Brain pericyte (primary cell): ENCODE results near the gene PSG4.
"Not testable (repeated sequence)": the region's sequence is repeated elsewhere in the genome, so short reads cannot be mapped to it uniquely, and the experiment has no call there.

ENCODE experiments used
- DNase-seq: peaks from one replicate; pipeline ENCODE4 v3.0.0-alpha.2; 2012; ENCODE audit warnings: low read depth, low spot score

The PSG4 gene

GRCh38 chr19:43205471-43206105 is at the start of gene PSG4:
TSS of gene PSG4 (minus strand) at chr19:43205638. CDS start at chr19:43205536, 102 bp downstream.
- DNase-seq = not testable (repeated sequence)

GRCh38 chr19:43251428-43251827 is 46.0 kb upstream of the PSG4 start:
- DNase-seq = not testable (repeated sequence)

- not testable (repeated sequence) for DNase-seq
Measured at GRCh38 chr19:43250296-43250695, 44.9 kb upstream of the PSG4 start.

GRCh38 chr19:43248635-43249002 is 43.2 kb upstream of the PSG4 start:
- DNase-seq = not testable (repeated sequence)

GRCh38 chr19:43247243-43247880 is 41.9 kb upstream of the PSG4 start:
- not testable (repeated sequence) for DNase-seq

GRCh38 chr19:43245848-43246247 is 40.4 kb upstream of the PSG4 start:
- DNase-seq = not testable (repeated sequence)

- not testable (repeated sequence) for DNase-seq
Measured at GRCh38 chr19:43242211-43242610, 36.8 kb upstream of the PSG4 start.

- not testable (repeated sequence) for DNase-seq
Measured at GRCh38 chr19:43238213-43238612, 32.8 kb upstream of the PSG4 start.

- DNase-seq = not testable (repeated sequence)
Measured at GRCh38 chr19:43235686-43236085, 30.2 kb upstream of the PSG4 start.

- no peak for DNase-seq
Measured at GRCh38 chr19:43229315-43229714, 23.9 kb upstream of the PSG4 start.

GRCh38 chr19:43228730-43229129 is 23.3 kb upstream of the PSG4 start:
- not testable (repeated sequence) for DNase-seq

GRCh38 chr19:43226986-43227385 is 21.5 kb upstream of the PSG4 start:
- DNase-seq = not testable (repeated sequence)

- DNase-seq = no peak
Measured at GRCh38 chr19:43224855-43225253, 19.4 kb upstream of the PSG4 start.

- DNase-seq = not testable (repeated sequence)
Measured at GRCh38 chr19:43224201-43224854, 18.9 kb upstream of the PSG4 start.

- DNase-seq = not testable (repeated sequence)
Measured at GRCh38 chr19:43221891-43222290, 16.5 kb upstream of the PSG4 start.

- DNase-seq = not testable (repeated sequence)
Measured at GRCh38 chr19:43219136-43219535, 13.7 kb upstream of the PSG4 start.

- DNase-seq = not testable (repeated sequence)
Measured at GRCh38 chr19:43215881-43216280, 10.4 kb upstream of the PSG4 start.

GRCh38 chr19:43207991-43208390 is 2.6 kb upstream of the PSG4 start:
- no peak for DNase-seq

- not testable (repeated sequence) for DNase-seq
Measured at GRCh38 chr19:43207174-43207573, 1.7 kb upstream of the PSG4 start.

GRCh38 chr19:43203611-43204010 is 1.8 kb downstream of the PSG4 start:
- not testable (repeated sequence) for DNase-seq

- DNase-seq = not testable (repeated sequence)
Measured at GRCh38 chr19:43201891-43202290, 3.5 kb downstream of the PSG4 start.

GRCh38 chr19:43201337-43201801 is 4.1 kb downstream of the PSG4 start:
- not testable (repeated sequence) for DNase-seq
